ENCODE measurements around the gene ENTREP1.

- TF ChIP-seq, protein P1, sequence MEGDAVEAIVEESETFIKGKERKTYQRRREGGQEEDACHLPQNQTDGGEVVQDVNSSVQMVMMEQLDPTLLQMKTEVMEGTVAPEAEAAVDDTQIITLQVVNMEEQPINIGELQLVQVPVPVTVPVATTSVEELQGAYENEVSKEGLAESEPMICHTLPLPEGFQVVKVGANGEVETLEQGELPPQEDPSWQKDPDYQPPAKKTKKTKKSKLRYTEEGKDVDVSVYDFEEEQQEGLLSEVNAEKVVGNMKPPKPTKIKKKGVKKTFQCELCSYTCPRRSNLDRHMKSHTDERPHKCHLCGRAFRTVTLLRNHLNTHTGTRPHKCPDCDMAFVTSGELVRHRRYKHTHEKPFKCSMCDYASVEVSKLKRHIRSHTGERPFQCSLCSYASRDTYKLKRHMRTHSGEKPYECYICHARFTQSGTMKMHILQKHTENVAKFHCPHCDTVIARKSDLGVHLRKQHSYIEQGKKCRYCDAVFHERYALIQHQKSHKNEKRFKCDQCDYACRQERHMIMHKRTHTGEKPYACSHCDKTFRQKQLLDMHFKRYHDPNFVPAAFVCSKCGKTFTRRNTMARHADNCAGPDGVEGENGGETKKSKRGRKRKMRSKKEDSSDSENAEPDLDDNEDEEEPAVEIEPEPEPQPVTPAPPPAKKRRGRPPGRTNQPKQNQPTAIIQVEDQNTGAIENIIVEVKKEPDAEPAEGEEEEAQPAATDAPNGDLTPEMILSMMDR (IDR thresholded peaks at IDR 0.05) = no peak
- TF ChIP-seq EZH2 (IDR thresholded peaks at IDR 0.05; ENCODE audit: borderline replicate concordance, insufficient read depth, low read depth, low read length, poor library complexity, severe bottlenecking) = no peak
Observed at GRCh38 chr9:69357030-69357775, 32.2 kb downstream of the ENTREP1 start.
